Liver (tissue), 9 donors: Measurements from ENCODE around the gene RYR1. TPM values are rescaled to one million over a fixed set of nuclear protein-coding genes. Genes with fewer than 3 reads are reported as not detected.

Source experiments
- DNase-seq: peaks from one replicate; pipeline ENCODE4 v3.0.0-alpha.2; 2017; ENCODE audit warnings: low spot score
- H3K27ac ChIP-seq, 2 donors: one replicate each; pipeline ENCODE4 v1.7.0; 2013; ENCODE audit warnings: inconsistent platforms in 2 of 2, low read length in 2 of 2, control low read depth in 1 of 2, low read depth in 1 of 2, mild to moderate bottlenecking in 1 of 2
- H3K27me3 ChIP-seq, 4 donors: one replicate each; pipeline versions ENCODE4 v1.6.1 to v1.7.0; 2013; ENCODE audit warnings: low read length in 3 of 4, inconsistent platforms in 1 of 4, mild to moderate bottlenecking in 1 of 4, moderate library complexity in 1 of 4; ENCODE audit not compliant: control insufficient read depth in 4 of 4, insufficient read depth in 4 of 4
- H3K36me3 ChIP-seq, 4 donors: one replicate each; pipeline versions ENCODE4 v1.6.1 to v1.7.0; 2013; ENCODE audit warnings: low read length in 3 of 4, mild to moderate bottlenecking in 3 of 4, low read depth in 1 of 4, moderate library complexity in 1 of 4; ENCODE audit not compliant: control insufficient read depth in 4 of 4, insufficient read depth in 3 of 4
- H3K4me1 ChIP-seq, 4 donors: one replicate each; pipeline versions ENCODE4 v1.6.1 to v1.7.0; 2013; ENCODE audit warnings: low read length in 3 of 4, mild to moderate bottlenecking in 3 of 4, moderate library complexity in 1 of 4; ENCODE audit not compliant: control insufficient read depth in 4 of 4, insufficient read depth in 4 of 4
- H3K4me3 ChIP-seq, 3 donors: one replicate each; pipeline versions ENCODE4 v1.6.1 to v1.7.0; 2013; ENCODE audit warnings: low read length in 3 of 3, control low read depth in 1 of 3, low read depth in 1 of 3, mild to moderate bottlenecking in 1 of 3
- H3K9ac ChIP-seq, 2 donors: one replicate each; pipeline ENCODE4 v1.7.0; 2013; ENCODE audit warnings: low read length in 2 of 2, mild to moderate bottlenecking in 2 of 2, moderate library complexity in 2 of 2, control low read depth in 1 of 2, low read depth in 1 of 2
- H3K9me3 ChIP-seq, 4 donors: one replicate each; pipeline versions ENCODE4 v1.6.1 to v1.7.0; 2013; ENCODE audit warnings: low read length in 3 of 4; ENCODE audit not compliant: control insufficient read depth in 4 of 4
- ATF3 ChIP-seq: IDR thresholded peaks from 2 replicates; pipeline ENCODE4 v1.6.1; 2016; ENCODE audit warnings: antibody characterized with exemption
- FOXA1 ChIP-seq: IDR thresholded peaks from 2 replicates; pipeline ENCODE4 v1.6.1; 2016; ENCODE audit warnings: antibody characterized with exemption
- FOXA2 ChIP-seq: IDR thresholded peaks from 2 replicates; pipeline ENCODE4 v1.6.1; 2016; ENCODE audit warnings: antibody characterized with exemption
- HNF4A ChIP-seq, 2 donors: conservative IDR thresholded peaks; 2 replicates each; pipeline ENCODE4 v1.6.1; 2016; ENCODE audit warnings: antibody characterized with exemption in 2 of 2, mild to moderate bottlenecking in 2 of 2
- HNF4G ChIP-seq: IDR thresholded peaks from 2 replicates; pipeline ENCODE4 v1.6.1; 2016; ENCODE audit warnings: antibody characterized with exemption
- JUND ChIP-seq, 2 donors: IDR thresholded peaks; 2 replicates each; pipeline ENCODE4 v1.6.1; 2016; ENCODE audit warnings: antibody characterized with exemption in 2 of 2
- MAX ChIP-seq: IDR thresholded peaks from 2 replicates; pipeline ENCODE4 v1.6.1; 2016; ENCODE audit warnings: antibody characterized with exemption
- NR2F2 ChIP-seq: IDR thresholded peaks from 2 replicates; pipeline ENCODE4 v1.6.1; 2016; ENCODE audit warnings: antibody characterized with exemption
- RAD21 ChIP-seq, 2 donors: IDR thresholded peaks; 2 replicates each; pipeline ENCODE4 v1.6.1; 2016; ENCODE audit warnings: antibody characterized with exemption in 2 of 2, mild to moderate bottlenecking in 2 of 2
- RXRA ChIP-seq, 2 donors: IDR thresholded peaks; 2 replicates each; pipeline ENCODE4 v1.6.1; 2017 to 2018; ENCODE audit warnings: antibody characterized with exemption in 2 of 2, mild to moderate bottlenecking in 1 of 2
- SP1 ChIP-seq: IDR thresholded peaks from 2 replicates; pipeline ENCODE4 v1.6.1; 2018; ENCODE audit warnings: antibody characterized with exemption, mild to moderate bottlenecking
- TAF1 ChIP-seq: conservative IDR thresholded peaks from 2 replicates; pipeline ENCODE4 v1.6.1; 2016; ENCODE audit warnings: antibody characterized with exemption, mild to moderate bottlenecking
- YY1 ChIP-seq: IDR thresholded peaks from 2 replicates; pipeline ENCODE4 v1.6.1; 2016; ENCODE audit warnings: antibody characterized with exemption, mild to moderate bottlenecking
- WGBS: extraction: QIAGEN DNeasy Blood & Tissue Kit; methylation state at CpG from one replicate; pipeline ENCODE4 v1.1.7; 2013; 5-methylcytosine and 5-hydroxymethylcytosine counted together
- polyA plus RNA-seq, 2 donors: library from polyadenylated mRNA; stranded (reverse) in 1 of 2; unstranded in 1 of 2; fragments of 200-250 nt in 1 of 2; fragments of >200 nt in 1 of 2; fragmentation: Nextera tagmentation in 1 of 2; extraction: Ambion mirVana in 1 of 2; gene quantifications; one replicate each; pipeline versions ENCODE4 v1.2.1 to v1.2.3, GENCODE V29; 2013 to 2015
- total RNA-seq, 2 donors: library from RNA; depleted of rRNA; stranded (reverse); fragments of >200 nt; gene quantifications; one replicate each; pipeline ENCODE4 v1.2.3, GENCODE V29; 2014
- TF ChIP-seq, protein P1 (sequence below): IDR thresholded peaks from 2 replicates; pipeline ENCODE4 v1.6.1; 2016; ENCODE audit warnings: antibody characterized with exemption
- TF ChIP-seq, protein P2 (sequence below): fragments of 150-350 bp; IDR thresholded peaks from 2 replicates; pipeline ENCODE4 v1.5.1; 2017; ENCODE audit warnings: improper control_type of control experiment, low read depth, low read length; ENCODE audit not compliant: missing input control
- donor health status: healthy.
- donor health status: healthy.
- donor health status: healthy.
- donor health status: healthy.
- donor health status: healthy.

RYR1 gene
- total and polyA plus RNA-seq, 4 donors: 0.01 to 0.70 (median 0.29) TPM

DNA sequence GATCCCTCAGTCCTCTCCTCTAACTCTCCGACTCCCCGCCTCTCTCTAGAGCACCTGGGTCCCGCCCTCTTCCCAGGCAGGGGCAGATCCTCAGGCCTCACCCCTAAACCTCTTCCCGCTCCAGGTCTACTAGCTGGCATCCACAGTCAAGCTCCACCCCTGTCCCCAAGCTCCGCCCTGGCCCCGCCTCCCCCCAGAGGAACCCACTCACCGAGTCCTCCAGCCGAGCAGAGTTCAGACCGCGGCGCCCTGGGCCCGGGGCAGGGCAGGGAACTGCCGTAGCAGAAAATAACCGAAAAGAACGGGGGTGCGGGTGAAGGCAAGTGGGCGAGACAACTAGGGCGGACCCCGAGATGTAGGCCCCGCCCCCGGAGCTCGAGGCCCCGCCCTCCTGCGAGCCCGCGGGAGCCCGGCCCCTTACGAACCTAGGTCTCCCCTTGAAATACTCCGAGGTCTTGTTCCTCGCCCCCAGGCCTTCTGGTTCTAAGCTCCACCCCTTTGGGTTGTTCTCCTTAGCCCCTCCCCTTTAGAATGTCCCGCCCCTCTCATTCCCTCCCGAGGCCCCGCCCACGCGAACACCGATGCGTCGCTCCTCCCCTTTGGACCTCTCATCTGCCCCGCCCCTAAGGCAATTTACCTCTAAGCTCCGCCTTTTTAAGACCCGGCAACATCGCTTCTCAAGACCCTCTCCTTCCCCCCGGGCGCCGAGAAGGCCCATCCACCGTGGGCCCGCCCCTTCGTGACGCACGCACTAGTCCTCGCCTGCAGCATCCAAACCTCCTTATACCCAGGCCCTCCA, 45.7 kb upstream of the RYR1 start, which contains the start of gene GGN:
GGN (minus strand) TSS at position 485 of the 799 bp plus-strand sequence. CDS start 773 bp downstream, outside the sequence.
- TF ChIP-seq MAX (no peak), TAF1 (no peak), YY1 (no peak), HNF4A (conservative IDR thresholded peaks at IDR 0.05) (no peak), RAD21 (IDR thresholded peaks at IDR 0.05) (no peak)
- DNase-seq: peak; percentile 82
- H3K27ac ChIP-seq: no peak within 1 kb of the TSS
- peaks cover 0 to 14% (median 6%) of the 10 kb centered on the region in 4 donors for H3K36me3 ChIP-seq
- H3K4me3 ChIP-seq: peak within 1 kb of the TSS in 2 of 3 donors; percentile 4 to 40
- H3K4me1 ChIP-seq: peaks cover 7 to 23% (median 16%) of the 10 kb centered on the region in 4 donors
- WGBS: 3% methylated on average over 51 of the region's 51 CpGs
- H3K9me3 ChIP-seq: no peaks in the 10 kb centered on the region
- no peak within 1 kb of the TSS for H3K9ac ChIP-seq
- no peaks in the 10 kb centered on the region for H3K27me3 ChIP-seq

- Histone ChIP-seq H3K36me3 (peaks cover 0 to 7% (median 2%) of the 10 kb centered on the region in 4 donors), H3K4me3 (peak within 1 kb of the TSS in 2 of 3 donors; percentile 4 to 40), H3K9me3 (no peaks in the 10 kb centered on the region), H3K27ac (no peak within 1 kb of the TSS), H3K9ac (no peak within 1 kb of the TSS), H3K27me3 (no peaks in the 10 kb centered on the region), H3K4me1 (peaks cover 7 to 23% (median 16%) of the 10 kb centered on the region in 4 donors)
- WGBS: 3% methylated on average over 46 of the region's 46 CpGs
- TF ChIP-seq, protein P1, sequence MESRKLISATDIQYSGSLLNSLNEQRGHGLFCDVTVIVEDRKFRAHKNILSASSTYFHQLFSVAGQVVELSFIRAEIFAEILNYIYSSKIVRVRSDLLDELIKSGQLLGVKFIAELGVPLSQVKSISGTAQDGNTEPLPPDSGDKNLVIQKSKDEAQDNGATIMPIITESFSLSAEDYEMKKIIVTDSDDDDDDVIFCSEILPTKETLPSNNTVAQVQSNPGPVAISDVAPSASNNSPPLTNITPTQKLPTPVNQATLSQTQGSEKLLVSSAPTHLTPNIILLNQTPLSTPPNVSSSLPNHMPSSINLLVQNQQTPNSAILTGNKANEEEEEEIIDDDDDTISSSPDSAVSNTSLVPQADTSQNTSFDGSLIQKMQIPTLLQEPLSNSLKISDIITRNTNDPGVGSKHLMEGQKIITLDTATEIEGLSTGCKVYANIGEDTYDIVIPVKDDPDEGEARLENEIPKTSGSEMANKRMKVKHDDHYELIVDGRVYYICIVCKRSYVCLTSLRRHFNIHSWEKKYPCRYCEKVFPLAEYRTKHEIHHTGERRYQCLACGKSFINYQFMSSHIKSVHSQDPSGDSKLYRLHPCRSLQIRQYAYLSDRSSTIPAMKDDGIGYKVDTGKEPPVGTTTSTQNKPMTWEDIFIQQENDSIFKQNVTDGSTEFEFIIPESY: no peak
- no peak for TF ChIP-seq RAD21 (IDR thresholded peaks at IDR 0.05)
- no peak for TF ChIP-seq FOXA1
- TF ChIP-seq HNF4A (conservative IDR thresholded peaks at IDR 0.05): no peak
- TF ChIP-seq HNF4G: no peak
- TF ChIP-seq FOXA2: no peak
- TF ChIP-seq JUND (IDR thresholded peaks at IDR 0.05): no peak
- TF ChIP-seq RXRA (IDR thresholded peaks at IDR 0.05): no peak
- no peak for TF ChIP-seq SP1
- no peak for TF ChIP-seq YY1
- TF ChIP-seq, protein P2, sequence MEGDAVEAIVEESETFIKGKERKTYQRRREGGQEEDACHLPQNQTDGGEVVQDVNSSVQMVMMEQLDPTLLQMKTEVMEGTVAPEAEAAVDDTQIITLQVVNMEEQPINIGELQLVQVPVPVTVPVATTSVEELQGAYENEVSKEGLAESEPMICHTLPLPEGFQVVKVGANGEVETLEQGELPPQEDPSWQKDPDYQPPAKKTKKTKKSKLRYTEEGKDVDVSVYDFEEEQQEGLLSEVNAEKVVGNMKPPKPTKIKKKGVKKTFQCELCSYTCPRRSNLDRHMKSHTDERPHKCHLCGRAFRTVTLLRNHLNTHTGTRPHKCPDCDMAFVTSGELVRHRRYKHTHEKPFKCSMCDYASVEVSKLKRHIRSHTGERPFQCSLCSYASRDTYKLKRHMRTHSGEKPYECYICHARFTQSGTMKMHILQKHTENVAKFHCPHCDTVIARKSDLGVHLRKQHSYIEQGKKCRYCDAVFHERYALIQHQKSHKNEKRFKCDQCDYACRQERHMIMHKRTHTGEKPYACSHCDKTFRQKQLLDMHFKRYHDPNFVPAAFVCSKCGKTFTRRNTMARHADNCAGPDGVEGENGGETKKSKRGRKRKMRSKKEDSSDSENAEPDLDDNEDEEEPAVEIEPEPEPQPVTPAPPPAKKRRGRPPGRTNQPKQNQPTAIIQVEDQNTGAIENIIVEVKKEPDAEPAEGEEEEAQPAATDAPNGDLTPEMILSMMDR: no peak
- no peak for TF ChIP-seq ATF3
- no peak for TF ChIP-seq TAF1
- no peak for TF ChIP-seq NR2F2
- no peak for DNase-seq
Observed at GRCh38 chr19:38388349-38389100, 45.0 kb upstream of the RYR1 start, which contains the start of gene SPRED3. SPRED3 (plus strand) TSS chr19:38388697; CDS start chr19:38390303, 1,606 bp downstream.
